ENCODE measurements around the gene OR8J1. TPM values are rescaled to one million over a fixed set of nuclear protein-coding genes. Genes with fewer than 3 reads are reported as not detected.

OR8J1 gene
- total RNA-seq, 1 donor from 2014 or later = not detected

DNA sequence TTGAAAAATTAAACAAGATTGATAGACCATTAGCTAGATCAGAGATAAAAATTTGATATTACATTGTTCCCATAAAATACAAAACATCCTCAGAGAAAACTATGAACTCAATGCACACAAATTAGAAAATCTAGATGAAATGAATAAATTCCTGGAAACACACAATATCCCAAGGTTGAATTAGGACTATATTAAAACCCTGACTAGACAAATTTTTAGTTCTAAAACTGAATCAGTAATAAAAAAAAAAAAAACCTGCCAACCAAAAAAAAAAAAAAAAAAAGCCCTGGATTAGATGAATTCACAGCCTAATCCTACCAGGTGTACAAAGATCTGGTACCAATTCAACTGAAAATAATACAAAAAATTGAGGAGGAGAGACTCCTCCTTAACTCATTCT, 13.8 kb upstream of the OR8J1 start:
- Histone ChIP-seq H3K27ac (no peak overlapping the region), H3K9me3 (no peaks in the 10 kb centered on the region), H3K4me1 (no peaks in the 10 kb centered on the region), H3K4me3 (no peak overlapping the region), H3K27me3 (no peaks in the 10 kb centered on the region), H3K36me3 (no peaks in the 10 kb centered on the region)
- TF ChIP-seq, protein P1, sequence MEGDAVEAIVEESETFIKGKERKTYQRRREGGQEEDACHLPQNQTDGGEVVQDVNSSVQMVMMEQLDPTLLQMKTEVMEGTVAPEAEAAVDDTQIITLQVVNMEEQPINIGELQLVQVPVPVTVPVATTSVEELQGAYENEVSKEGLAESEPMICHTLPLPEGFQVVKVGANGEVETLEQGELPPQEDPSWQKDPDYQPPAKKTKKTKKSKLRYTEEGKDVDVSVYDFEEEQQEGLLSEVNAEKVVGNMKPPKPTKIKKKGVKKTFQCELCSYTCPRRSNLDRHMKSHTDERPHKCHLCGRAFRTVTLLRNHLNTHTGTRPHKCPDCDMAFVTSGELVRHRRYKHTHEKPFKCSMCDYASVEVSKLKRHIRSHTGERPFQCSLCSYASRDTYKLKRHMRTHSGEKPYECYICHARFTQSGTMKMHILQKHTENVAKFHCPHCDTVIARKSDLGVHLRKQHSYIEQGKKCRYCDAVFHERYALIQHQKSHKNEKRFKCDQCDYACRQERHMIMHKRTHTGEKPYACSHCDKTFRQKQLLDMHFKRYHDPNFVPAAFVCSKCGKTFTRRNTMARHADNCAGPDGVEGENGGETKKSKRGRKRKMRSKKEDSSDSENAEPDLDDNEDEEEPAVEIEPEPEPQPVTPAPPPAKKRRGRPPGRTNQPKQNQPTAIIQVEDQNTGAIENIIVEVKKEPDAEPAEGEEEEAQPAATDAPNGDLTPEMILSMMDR (IDR thresholded peaks at IDR 0.05) = no peak
- TF ChIP-seq POLR2AphosphoS5 (IDR thresholded peaks at IDR 0.05; ENCODE audit: insufficient read depth in 1 of 2, low read depth in 1 of 2) = no peak
- no peak for TF ChIP-seq POLR2A (IDR thresholded peaks at IDR 0.05)
- DNase-seq (ENCODE audit: extremely low spot score in 2 of 2) = no peak
- intact Hi-C loops (cut with DNase I) = no loop called here

DNA sequence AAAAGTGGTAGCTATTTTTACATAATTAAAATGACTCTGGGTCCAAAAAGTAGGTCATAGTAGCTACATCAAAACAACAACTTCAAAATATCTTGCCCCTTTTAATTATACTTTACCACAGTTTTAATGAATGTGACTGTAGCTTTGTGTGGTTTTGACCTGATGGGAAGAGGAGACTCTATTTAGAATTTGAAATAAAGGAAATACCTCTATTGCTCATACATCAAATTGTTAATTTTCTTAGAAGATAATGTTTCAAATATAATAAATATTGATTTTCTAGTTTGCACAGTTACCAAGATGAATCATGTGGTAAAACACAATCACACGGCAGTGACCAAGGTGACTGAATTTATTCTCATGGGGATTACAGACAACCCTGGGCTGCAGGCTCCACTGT, 8.4 kb upstream of the OR8J1 start, which contains the start of gene OR8K1:
Gene OR8K1 (plus strand): TSS at position 301 of the 400 bp plus-strand sequence. CDS start 0 bp downstream, at position 301.
- Histone ChIP-seq H3K36me3 (no peaks in the 10 kb centered on the region), H3K4me1 (no peaks in the 10 kb centered on the region), H3K4me3 (no peak within 1 kb of the TSS), H3K27ac (no peak within 1 kb of the TSS), H3K27me3 (no peaks in the 10 kb centered on the region), H3K9me3 (no peaks in the 10 kb centered on the region)
- DNase-seq (ENCODE audit: extremely low spot score in 2 of 2) = no peak
- intact Hi-C loops (cut with DNase I) = no loop called here
- TF ChIP-seq POLR2A (IDR thresholded peaks at IDR 0.05) (no peak), POLR2AphosphoS5 (IDR thresholded peaks at IDR 0.05; ENCODE audit: insufficient read depth in 1 of 2, low read depth in 1 of 2) (no peak)
- TF ChIP-seq, protein P1 (IDR thresholded peaks at IDR 0.05) = no peak

DNA sequence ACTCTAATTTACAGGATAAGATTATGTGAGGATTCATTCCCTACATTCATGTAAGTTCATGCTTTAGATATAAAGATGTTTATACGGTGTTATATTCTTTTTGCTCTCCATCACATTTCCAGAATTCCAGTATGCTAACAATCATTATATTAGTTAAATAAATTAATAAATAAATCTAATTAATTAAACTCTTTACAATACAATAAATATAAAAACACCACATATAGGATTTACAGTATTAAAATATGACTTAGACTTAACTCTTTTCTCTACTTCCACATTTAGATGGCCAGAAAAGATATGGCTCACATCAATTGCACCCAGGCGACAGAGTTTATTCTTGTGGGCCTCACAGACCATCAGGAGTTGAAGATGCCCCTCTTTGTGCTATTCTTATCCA, 21.2 kb downstream of the OR8J1 start, which contains the start of gene OR8U1:
Gene OR8U1 (plus strand): TSS at position 301 of the 400 bp plus-strand sequence. CDS start 0 bp downstream, at position 301.
- intact Hi-C loops (cut with DNase I) = no loop called here
- H3K4me3 ChIP-seq = no peak within 1 kb of the TSS
- H3K9me3 ChIP-seq = no peaks in the 10 kb centered on the region
- H3K36me3 ChIP-seq = no peaks in the 10 kb centered on the region
- TF ChIP-seq POLR2AphosphoS5 (IDR thresholded peaks at IDR 0.05; ENCODE audit: insufficient read depth in 1 of 2, low read depth in 1 of 2) = no peak
- no peak for TF ChIP-seq POLR2A (IDR thresholded peaks at IDR 0.05)
- TF ChIP-seq, protein P1 (IDR thresholded peaks at IDR 0.05) = no peak
- H3K4me1 ChIP-seq = no peaks in the 10 kb centered on the region
- H3K27ac ChIP-seq = no peak within 1 kb of the TSS
- DNase-seq (ENCODE audit: extremely low spot score in 2 of 2) = no peak
- no peaks in the 10 kb centered on the region for H3K27me3 ChIP-seq

DNA sequence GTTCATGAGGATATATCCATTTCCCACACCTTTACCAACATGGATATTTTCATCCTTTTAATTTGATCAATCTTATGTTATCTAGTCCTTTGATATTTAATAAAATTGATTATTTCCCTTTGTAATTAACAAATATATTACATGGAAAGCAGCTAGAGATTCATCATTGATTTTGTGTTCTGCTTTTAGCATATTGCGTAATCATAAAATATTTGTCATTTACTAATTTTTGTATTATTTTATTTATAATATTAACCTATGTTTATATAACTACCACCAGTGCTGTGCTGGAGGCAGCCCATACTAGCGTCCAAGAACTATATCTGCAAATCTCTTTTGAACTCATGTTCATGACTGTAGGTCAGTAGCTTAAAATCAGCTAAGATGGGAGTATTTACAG, 26.0 kb downstream of the OR8J1 start:
- intact Hi-C loops (cut with DNase I) = no loop called here
- Histone ChIP-seq H3K27ac (no peak overlapping the region), H3K4me3 (no peak overlapping the region), H3K27me3 (no peaks in the 10 kb centered on the region), H3K4me1 (no peaks in the 10 kb centered on the region), H3K9me3 (no peaks in the 10 kb centered on the region), H3K36me3 (no peaks in the 10 kb centered on the region)
- DNase-seq (ENCODE audit: extremely low spot score in 2 of 2) = no peak
- TF ChIP-seq POLR2AphosphoS5 (IDR thresholded peaks at IDR 0.05; ENCODE audit: insufficient read depth in 1 of 2, low read depth in 1 of 2) (no peak), POLR2A (IDR thresholded peaks at IDR 0.05) (no peak)
- TF ChIP-seq, protein P1 (IDR thresholded peaks at IDR 0.05) = no peak

DNA sequence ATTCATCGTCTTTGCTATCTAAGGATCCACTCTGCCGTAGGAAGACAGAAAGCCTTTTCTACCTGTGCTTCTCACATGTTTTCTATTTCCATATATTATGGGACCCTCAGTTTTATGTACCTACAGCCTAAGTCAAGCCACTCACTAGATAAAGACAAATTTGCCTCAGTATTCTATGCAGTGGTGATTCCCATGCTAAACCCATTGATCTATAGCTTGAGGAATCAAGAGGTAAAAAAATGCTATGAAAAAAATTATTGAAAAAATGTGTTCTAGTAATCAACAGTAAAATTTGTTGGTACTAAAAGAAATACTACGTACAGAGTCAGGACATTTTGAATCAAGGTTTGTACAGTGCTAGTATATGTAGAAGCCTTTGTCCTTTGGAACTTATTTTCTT, 40.3 kb downstream of the OR8J1 start:
- TF ChIP-seq POLR2A (IDR thresholded peaks at IDR 0.05) (no peak), POLR2AphosphoS5 (IDR thresholded peaks at IDR 0.05; ENCODE audit: insufficient read depth in 1 of 2, low read depth in 1 of 2) (no peak)
- TF ChIP-seq, protein P1 (IDR thresholded peaks at IDR 0.05) = no peak
- no peaks in the 10 kb centered on the region for H3K9me3 ChIP-seq

More for the DNA sequence above, 40.3 kb downstream of the OR8J1 start:
- Histone ChIP-seq H3K4me1 (no peaks in the 10 kb centered on the region), H3K36me3 (no peaks in the 10 kb centered on the region), H3K27me3 (no peaks in the 10 kb centered on the region), H3K27ac (no peak overlapping the region), H3K4me3 (no peak overlapping the region)
- intact Hi-C loops (cut with DNase I) = no loop called here
- DNase-seq (ENCODE audit: extremely low spot score in 2 of 2) = no peak
